MCF 10A (cell line): Measurements from ENCODE around the gene ABLIM1. TPM values are rescaled to one million over a fixed set of nuclear protein-coding genes. Genes with fewer than 3 reads are reported as not detected.
A peak's percentile ranks its signal among the peaks of the same experiment; 100 is the strongest.

Experiments used
- BruUV-seq: library from RNA; stranded (reverse); fragments of 400-500 nt; replicated peaks from 2 replicates; lab custom pipeline; 2021; lab: Mats Ljungman, UMichigan
- CTCF ChIA-PET: fragments of 300-600 bp; sonication (Branson Sonifier 250); formaldehyde crosslinking; extraction: SDS; loops from one replicate; lab custom pipeline; 2021; ENCODE audit warnings: antibody characterized with exemption, inconsistent platforms; lab: Yijun Ruan, JAX
- POLR2A ChIA-PET: fragments of 300-600, 350-650 bp; sonication (Branson Sonifier 250); formaldehyde crosslinking; extraction: SDS; loops from one replicate; lab custom pipeline; 2020; ENCODE audit warnings: antibody characterized with exemption, inconsistent platforms; lab: Yijun Ruan, JAX
- DNase-seq: peaks from one replicate; pipeline ENCODE4 v3.0.0-alpha.2; 2018; ENCODE audit not compliant: unreplicated experiment
- H3K27ac Mint-ChIP-seq: one replicate; pipeline ENCODE4 v1.8.0; 2022; ENCODE audit warnings: mild to moderate bottlenecking, low read depth, mixed read lengths; ENCODE audit not compliant: unreplicated experiment
- H3K27me3 Mint-ChIP-seq: one replicate; pipeline ENCODE4 v1.8.0; 2022; ENCODE audit warnings: mixed read lengths; ENCODE audit not compliant: insufficient read depth, unreplicated experiment
- H3K36me3 Mint-ChIP-seq: one replicate; pipeline ENCODE4 v1.8.0; 2022; ENCODE audit warnings: mild to moderate bottlenecking, moderate library complexity, mixed read lengths; ENCODE audit not compliant: insufficient read depth, unreplicated experiment
- H3K4me1 Mint-ChIP-seq: one replicate; pipeline ENCODE4 v1.8.0; 2022; ENCODE audit warnings: mixed read lengths; ENCODE audit not compliant: insufficient read depth, unreplicated experiment
- H3K4me3 Mint-ChIP-seq: one replicate; pipeline ENCODE4 v1.8.0; 2022; ENCODE audit warnings: mild to moderate bottlenecking, moderate library complexity, mixed read lengths; ENCODE audit not compliant: unreplicated experiment
- H3K9me3 Mint-ChIP-seq: one replicate; pipeline ENCODE4 v1.8.0; 2022; ENCODE audit warnings: mixed read lengths; ENCODE audit not compliant: unreplicated experiment
- intact Hi-C: fragments of 100-400 bp; cut with micrococcal nuclease; formaldehyde crosslinking; loops from 2 replicates; pipeline ENCODE4 v1.14.1; 2022
- total RNA-seq: library from RNA; stranded (reverse); gene quantifications from 2 replicates; pipeline ENCODE4 v1.2.3, GENCODE V29; 2022
- TF ChIP-seq, protein P1 (sequence below): fragments of 200-600 bp; IDR thresholded peaks from one replicate; pipeline ENCODE4 v1.8.0; 2022; ENCODE audit warnings: antibody characterized with exemption, mild to moderate bottlenecking; ENCODE audit not compliant: unreplicated experiment

ABLIM1 gene
- total RNA-seq, 1 experiment from 2014 or later: 94.5 TPM

- DNase-seq: no peak
- intact Hi-C loops: no loop called here
Measured at GRCh38 chr10:114645706-114646105, 12.4 kb downstream of the ABLIM1 start.

GRCh38 chr10:114643158-114643557 lies 14.9 kb downstream of the ABLIM1 start:
- Mint-ChIP-seq H3K9me3 (no peaks in the 10 kb centered on the region), H3K27me3 (no peaks in the 10 kb centered on the region), H3K4me3 (no peak overlapping the region), H3K27ac (no peak overlapping the region), H3K4me1 (peaks cover 38% of the 10 kb centered on the region), H3K36me3 (no peaks in the 10 kb centered on the region)
- DNase-seq: no peak
- intact Hi-C loops: no loop called here
- ChIA-PET POLR2A (interaction anchor here (0.6 to 1.2 kb wide), 3 partner anchors 9 to 71 kb away, joined by 3 to 5 read pairs (median 3); no protein-coding TSS in a partner anchor), CTCF (no interaction called here)
- TF ChIP-seq, protein P1, sequence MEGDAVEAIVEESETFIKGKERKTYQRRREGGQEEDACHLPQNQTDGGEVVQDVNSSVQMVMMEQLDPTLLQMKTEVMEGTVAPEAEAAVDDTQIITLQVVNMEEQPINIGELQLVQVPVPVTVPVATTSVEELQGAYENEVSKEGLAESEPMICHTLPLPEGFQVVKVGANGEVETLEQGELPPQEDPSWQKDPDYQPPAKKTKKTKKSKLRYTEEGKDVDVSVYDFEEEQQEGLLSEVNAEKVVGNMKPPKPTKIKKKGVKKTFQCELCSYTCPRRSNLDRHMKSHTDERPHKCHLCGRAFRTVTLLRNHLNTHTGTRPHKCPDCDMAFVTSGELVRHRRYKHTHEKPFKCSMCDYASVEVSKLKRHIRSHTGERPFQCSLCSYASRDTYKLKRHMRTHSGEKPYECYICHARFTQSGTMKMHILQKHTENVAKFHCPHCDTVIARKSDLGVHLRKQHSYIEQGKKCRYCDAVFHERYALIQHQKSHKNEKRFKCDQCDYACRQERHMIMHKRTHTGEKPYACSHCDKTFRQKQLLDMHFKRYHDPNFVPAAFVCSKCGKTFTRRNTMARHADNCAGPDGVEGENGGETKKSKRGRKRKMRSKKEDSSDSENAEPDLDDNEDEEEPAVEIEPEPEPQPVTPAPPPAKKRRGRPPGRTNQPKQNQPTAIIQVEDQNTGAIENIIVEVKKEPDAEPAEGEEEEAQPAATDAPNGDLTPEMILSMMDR: no peak
- BruUV-seq: no TSS peak

More at GRCh38 chr10:114645706-114646105, 12.4 kb downstream of the ABLIM1 start:
- TF ChIP-seq, protein P1: no peak
- no TSS peak for BruUV-seq
- Mint-ChIP-seq H3K27ac (no peak overlapping the region), H3K4me1 (peaks cover 37% of the 10 kb centered on the region), H3K27me3 (no peaks in the 10 kb centered on the region), H3K4me3 (no peak overlapping the region), H3K36me3 (no peaks in the 10 kb centered on the region), H3K9me3 (no peaks in the 10 kb centered on the region)
- ChIA-PET CTCF (no interaction called here), POLR2A (no interaction called here)

DNA sequence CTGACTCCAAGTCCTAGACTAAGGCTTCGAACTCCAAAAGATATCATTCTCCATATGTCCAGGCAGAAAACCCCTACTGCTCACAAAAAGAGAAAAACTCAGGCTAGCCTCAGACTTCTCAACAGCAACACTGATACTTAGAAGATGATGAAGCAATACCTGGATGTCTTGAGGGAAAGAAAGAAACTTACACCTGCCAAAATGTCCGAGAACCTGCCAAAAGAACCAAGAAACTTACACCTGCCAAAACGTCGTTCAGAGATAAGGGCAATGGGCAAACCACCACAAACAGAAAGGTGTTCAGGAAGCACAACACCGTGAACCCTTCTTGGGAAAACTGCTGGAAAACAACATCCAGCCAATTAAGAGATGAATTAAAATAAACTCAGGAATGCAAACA lies 15.3 kb downstream of the ABLIM1 start:
- intact Hi-C loops: no loop called here
- peaks cover 34% of the 10 kb centered on the region for H3K4me1 Mint-ChIP-seq
- no peak overlapping the region for H3K27ac Mint-ChIP-seq
- ChIA-PET POLR2A (interaction anchor here (1.0 to 1.2 kb wide), 2 partner anchors 9 to 65 kb away, joined by 3 to 5 read pairs; no protein-coding TSS in a partner anchor), CTCF (no interaction called here)
- H3K27me3 Mint-ChIP-seq: no peaks in the 10 kb centered on the region
- no TSS peak for BruUV-seq
- no peak overlapping the region for H3K4me3 Mint-ChIP-seq
- H3K36me3 Mint-ChIP-seq: no peaks in the 10 kb centered on the region
- TF ChIP-seq, protein P1: no peak
- H3K9me3 Mint-ChIP-seq: no peaks in the 10 kb centered on the region
- DNase-seq: peak; percentile 69

- CTCF ChIA-PET: no interaction called here
- H3K4me3 Mint-ChIP-seq: no peak overlapping the region
- no TSS peak for BruUV-seq
- intact Hi-C loops: no loop called here
- TF ChIP-seq, protein P1: no peak
- no peaks in the 10 kb centered on the region for H3K27me3 Mint-ChIP-seq
- H3K9me3 Mint-ChIP-seq: no peaks in the 10 kb centered on the region
- POLR2A ChIA-PET: interaction anchor here (1.3 to 1.7 kb wide), 3 partner anchors 9 to 45 kb away, joined by 3 to 6 read pairs (median 4); no protein-coding TSS in a partner anchor
- H3K27ac Mint-ChIP-seq: no peak overlapping the region
- DNase-seq: peak; percentile 42
- H3K36me3 Mint-ChIP-seq: no peaks in the 10 kb centered on the region
- peaks cover 48% of the 10 kb centered on the region for H3K4me1 Mint-ChIP-seq
Measured at GRCh38 chr10:114638821-114639625, 19.1 kb downstream of the ABLIM1 start.
